Measurements from ENCODE around the gene RBBP7. TPM values are rescaled to one million over a fixed set of nuclear protein-coding genes. Genes with fewer than 3 reads are reported as not detected.
A peak's percentile ranks its signal among the peaks of the same experiment; 100 is the strongest.

RBBP7 gene
- total and polyA plus RNA-seq, 2 donors (not counting 3 experiments of a cell fraction or from before 2014, with no cell fraction given), result 81.5 to 130 TPM

DNA sequence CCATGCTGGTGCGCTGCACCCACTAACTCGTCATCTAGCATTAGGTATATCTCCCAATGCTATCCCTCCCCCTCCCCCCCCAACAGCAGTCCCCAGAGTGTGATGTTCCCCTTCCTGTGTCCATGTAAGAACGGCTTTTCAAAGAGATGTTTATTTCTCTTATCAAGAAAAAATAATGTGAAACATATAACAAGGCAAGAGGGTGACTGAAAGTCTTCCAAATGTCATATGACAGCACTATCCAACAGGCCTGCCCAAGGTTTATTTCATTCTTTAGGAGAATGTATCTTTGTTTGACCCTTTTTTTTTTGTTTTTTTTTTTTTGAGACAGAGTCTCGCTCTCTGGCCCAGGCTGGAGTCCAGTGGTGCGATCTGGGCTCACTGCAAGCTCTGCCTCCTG is 46.4 kb upstream of the RBBP7 start:
- Histone ChIP-seq H2AFZ (ENCODE audit: low read depth, low read length) (no peak overlapping the region), H3K9me3 (replicated peaks; ENCODE audit: control insufficient read depth, insufficient read depth, low read length) (no peaks in the 10 kb centered on the region), H3K27me3 (ENCODE audit: control insufficient read depth in 2 of 2, insufficient read depth in 2 of 2, low read length in 2 of 2) (no peaks in the 10 kb centered on the region), H3K9me1 (replicated peaks; ENCODE audit: control insufficient read depth, extremely low read depth, insufficient read depth, low read length) (no peaks in the 10 kb centered on the region), H3K27ac (ENCODE audit: insufficient read depth, low read depth, low read length) (no peak overlapping the region), H3K79me2 (ENCODE audit: control insufficient read depth, insufficient read depth, low read length) (no peaks in the 10 kb centered on the region), H4K20me1 (replicated peaks; ENCODE audit: control insufficient read depth, extremely low read depth, insufficient read depth, low read length) (no peaks in the 10 kb centered on the region), H3K4me3 (replicated peaks in 1 of 3; ENCODE audit: insufficient read depth in 1 of 3, low read depth in 1 of 3, low read length in 3 of 3) (no peak overlapping the region), H3K4me2 (ENCODE audit: insufficient read depth, low read length) (no peak overlapping the region), H3K36me3 (ENCODE audit: control insufficient read depth in 2 of 2, extremely low read depth in 1 of 2, insufficient read depth in 2 of 2, low read length in 2 of 2) (no peaks in the 10 kb centered on the region), H3K9ac (replicated peaks; ENCODE audit: extremely low read depth, insufficient read depth, low read length) (no peak overlapping the region), H3K4me1 (ENCODE audit: control insufficient read depth, extremely low read depth, insufficient read depth, low read length) (peaks cover 2% of the 10 kb centered on the region)
- intact Hi-C loops (cut with micrococcal nuclease), result no loop called here
- no TSS peak for BruUV-seq (replicated peaks)
- POLR2A ChIA-PET, result no interaction called here
- CTCF ChIA-PET, result interaction anchor here (1.2 kb wide), 1 partner anchor 24 kb away, joined by 3 read pairs; no protein-coding TSS in a partner anchor
- DNase-seq (ENCODE audit: low read depth, low spot score) (no peak), FAIRE-seq (peak; percentile 40)
- dilution Hi-C loops (cut with MboI; ENCODE audit: extremely low pct_ligation_motif_present, low sequenced_read_pairs), result no loop called here
- TF ChIP-seq POLR2A (IDR thresholded peaks at IDR 0.05; ENCODE audit: low read depth, low read length), result no peak
- TF ChIP-seq, protein P1, sequence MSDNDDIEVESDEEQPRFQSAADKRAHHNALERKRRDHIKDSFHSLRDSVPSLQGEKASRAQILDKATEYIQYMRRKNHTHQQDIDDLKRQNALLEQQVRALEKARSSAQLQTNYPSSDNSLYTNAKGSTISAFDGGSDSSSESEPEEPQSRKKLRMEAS (IDR thresholded peaks at IDR 0.05; ENCODE audit: insufficient read depth, insufficient read length), result no peak
- no peak for TF ChIP-seq GATA2 (IDR thresholded peaks at IDR 0.05; ENCODE audit: insufficient read depth, insufficient read length, low read depth, low read length)
- no peak for TF ChIP-seq EZH2 (IDR thresholded peaks at IDR 0.05; ENCODE audit: borderline replicate concordance, low read depth, low read length, severe bottlenecking)
- no peak for TF ChIP-seq FOS (IDR thresholded peaks at IDR 0.05; ENCODE audit: borderline replicate concordance, insufficient read depth, low read length)
- TF ChIP-seq POLR2AphosphoS5 (IDR thresholded peaks at IDR 0.05; ENCODE audit: insufficient read depth, low read depth, low read length), result no peak
- no peak for TF ChIP-seq JUN (IDR thresholded peaks at IDR 0.05; ENCODE audit: borderline replicate concordance, insufficient read depth, insufficient read length, low read depth)
- no peak for TF ChIP-seq MYC (IDR thresholded peaks at IDR 0.05; ENCODE audit: low read depth, low read length)
- TF ChIP-seq, protein P2, sequence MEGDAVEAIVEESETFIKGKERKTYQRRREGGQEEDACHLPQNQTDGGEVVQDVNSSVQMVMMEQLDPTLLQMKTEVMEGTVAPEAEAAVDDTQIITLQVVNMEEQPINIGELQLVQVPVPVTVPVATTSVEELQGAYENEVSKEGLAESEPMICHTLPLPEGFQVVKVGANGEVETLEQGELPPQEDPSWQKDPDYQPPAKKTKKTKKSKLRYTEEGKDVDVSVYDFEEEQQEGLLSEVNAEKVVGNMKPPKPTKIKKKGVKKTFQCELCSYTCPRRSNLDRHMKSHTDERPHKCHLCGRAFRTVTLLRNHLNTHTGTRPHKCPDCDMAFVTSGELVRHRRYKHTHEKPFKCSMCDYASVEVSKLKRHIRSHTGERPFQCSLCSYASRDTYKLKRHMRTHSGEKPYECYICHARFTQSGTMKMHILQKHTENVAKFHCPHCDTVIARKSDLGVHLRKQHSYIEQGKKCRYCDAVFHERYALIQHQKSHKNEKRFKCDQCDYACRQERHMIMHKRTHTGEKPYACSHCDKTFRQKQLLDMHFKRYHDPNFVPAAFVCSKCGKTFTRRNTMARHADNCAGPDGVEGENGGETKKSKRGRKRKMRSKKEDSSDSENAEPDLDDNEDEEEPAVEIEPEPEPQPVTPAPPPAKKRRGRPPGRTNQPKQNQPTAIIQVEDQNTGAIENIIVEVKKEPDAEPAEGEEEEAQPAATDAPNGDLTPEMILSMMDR (IDR thresholded peaks at IDR 0.05; ENCODE audit: extremely low read depth in 1 of 2, insufficient read depth in 1 of 2, low read depth in 1 of 2, low read length in 2 of 2), result no peak

Data from endothelial cell of umbilical vein (primary cell).